Fibroblast of skin of scalp (primary cell): ENCODE data around the gene TSPAN14.
"Not testable (repeated sequence)": the region's sequence is repeated elsewhere in the genome, so short reads cannot be mapped to it uniquely, and the experiment has no call there.

Experiments
- DNase-seq: peaks from one replicate; pipeline ENCODE4 v3.0.0-alpha.2; 2013

The TSPAN14 gene

GRCh38 chr10:80528901-80529300, 74.8 kb downstream of the TSPAN14 start:
- DNase-seq = no peak

DNA sequence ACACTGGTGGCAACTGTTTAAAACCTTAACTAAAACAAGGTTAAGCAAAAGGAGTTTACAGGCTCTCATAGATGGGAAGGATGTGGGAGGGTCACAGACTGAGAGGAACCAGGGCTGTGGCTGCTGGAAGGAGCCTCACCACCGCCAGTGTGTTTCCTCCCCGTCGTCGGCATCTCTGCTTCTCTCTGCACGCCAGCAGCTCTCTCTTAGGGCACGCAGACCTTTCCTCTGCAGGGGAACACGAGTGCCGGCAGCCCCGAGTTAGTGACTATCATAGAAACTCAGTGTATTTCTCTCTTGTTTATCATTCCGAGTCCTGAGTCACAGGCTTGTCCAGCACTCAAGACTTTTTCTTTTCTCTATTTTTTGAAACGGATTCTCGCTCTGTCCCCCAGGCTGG, 75.5 kb downstream of the TSPAN14 start:
- DNase-seq = no peak

DNA sequence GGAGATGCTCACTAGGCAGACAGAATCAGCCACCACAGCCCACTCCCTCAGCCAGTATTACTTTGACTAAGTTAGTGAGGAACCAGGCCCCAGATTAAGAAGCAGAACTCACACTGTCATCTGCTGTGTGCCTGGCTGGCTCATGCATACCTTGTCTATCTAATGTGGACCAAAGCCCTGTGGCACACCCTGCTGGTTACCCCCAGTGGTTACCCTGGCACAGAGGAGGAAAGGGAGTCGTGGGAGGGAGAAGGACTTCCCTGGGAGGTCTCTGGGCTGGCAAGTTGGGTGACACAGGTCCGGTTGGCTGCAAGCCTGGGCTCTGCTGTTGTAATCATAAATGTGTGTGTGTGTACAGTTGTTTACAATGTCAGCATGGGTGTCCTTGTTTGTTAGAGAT, 76.1 kb downstream of the TSPAN14 start:
- DNase-seq = peak; percentile 19

DNA sequence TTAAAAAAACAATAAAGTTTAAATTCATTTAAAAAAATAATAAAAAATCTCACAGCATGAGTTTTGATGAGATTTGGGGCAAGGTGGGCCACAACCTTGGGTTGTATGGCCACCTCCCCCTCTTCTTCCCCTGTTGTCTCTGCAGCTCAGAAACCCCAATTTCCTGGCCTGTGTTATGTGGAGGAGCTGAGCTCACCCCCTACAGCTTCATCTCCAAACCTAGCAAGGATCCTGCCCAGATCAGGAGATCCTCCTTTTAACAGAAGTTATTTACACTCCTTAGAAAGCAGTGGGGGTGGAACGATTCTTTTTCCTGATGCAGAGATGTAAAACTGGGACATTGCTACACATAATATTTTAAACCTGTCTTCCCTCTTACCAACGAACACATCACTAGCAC, 76.7 kb downstream of the TSPAN14 start:
- DNase-seq = no peak

GRCh38 chr10:80532571-80532970, 78.5 kb downstream of the TSPAN14 start:
- no peak for DNase-seq

GRCh38 chr10:80534059-80534458, 79.9 kb downstream of the TSPAN14 start:
- DNase-seq = not testable (repeated sequence)

DNA sequence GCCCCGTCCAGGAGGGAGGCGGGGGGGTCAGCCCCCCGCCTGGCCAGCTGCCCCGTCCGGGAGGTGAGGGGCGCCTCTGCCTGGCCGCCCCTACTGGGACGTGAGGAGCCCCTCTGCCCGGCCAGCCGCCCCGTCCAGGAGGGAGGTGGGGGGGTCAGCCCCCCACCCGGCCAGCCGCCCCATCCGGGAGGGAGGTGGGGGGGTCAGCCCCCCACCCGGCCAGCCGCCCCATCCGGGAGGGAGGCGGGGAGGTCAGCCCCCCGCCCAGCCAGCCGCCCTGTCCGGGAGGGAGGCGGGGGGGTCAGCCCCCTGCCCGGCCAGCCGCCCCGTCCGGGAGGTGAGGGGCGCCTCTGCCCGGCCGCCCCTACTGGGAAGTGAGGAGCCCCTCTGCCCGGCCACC, 80.5 kb downstream of the TSPAN14 start:
- DNase-seq = not testable (repeated sequence)

GRCh38 chr10:80535671-80536360, 81.7 kb downstream of the TSPAN14 start:
- DNase-seq = peak; percentile 46

DNA sequence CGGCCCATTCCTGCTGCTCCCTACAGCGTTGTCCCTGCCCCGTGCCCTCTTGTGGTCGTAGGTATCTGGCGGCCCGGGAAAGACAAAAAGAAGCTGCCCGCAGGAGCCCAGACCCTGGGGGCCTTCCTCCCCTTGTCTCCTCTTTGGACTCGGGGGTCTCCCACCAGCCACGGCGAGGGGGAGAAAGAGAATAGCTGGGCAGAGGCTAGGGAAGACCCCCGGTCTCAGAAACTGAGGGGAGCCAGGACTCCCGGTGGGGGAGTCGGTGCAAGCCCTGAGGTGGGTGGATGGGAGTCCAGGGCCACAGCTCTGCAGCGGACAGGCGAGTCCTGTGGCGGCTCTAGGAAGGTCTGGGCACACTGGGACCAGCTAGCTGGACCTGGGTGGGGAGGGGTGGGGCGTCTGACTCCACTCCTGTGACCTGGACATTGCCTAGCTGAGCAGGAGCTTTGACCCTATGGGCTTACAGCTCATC, 82.3 kb downstream of the TSPAN14 start:
- no peak for DNase-seq

DNA sequence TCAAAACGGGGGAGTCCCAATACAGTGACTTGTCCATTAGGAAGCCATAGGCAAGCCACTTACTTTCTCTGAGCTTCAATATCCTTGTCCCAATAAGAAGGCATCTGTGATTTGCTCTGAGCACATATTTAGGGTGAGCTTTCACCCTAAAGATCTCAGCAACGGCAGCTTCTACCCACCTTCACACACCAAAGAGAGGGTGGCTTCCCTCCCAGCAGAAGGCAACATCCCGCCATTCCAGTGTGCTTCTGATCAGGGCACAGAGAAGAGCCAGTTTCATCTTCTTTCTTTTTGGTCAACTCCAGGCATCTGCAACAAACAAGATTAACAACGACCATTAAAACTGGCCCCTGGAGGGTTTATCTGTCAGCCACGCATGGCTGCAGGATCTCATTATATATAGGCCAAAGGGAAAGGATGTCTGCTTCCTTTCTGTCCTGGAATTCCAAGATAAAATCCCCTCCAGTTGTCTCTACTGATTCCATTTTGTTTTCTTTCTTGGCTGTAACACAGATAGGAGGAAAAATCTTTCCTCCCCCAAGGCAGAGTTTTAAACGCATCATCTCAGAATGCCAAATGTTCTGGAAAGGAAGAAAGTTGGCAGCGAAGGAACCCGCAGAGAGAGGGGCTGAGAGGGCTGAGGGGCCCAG, 83.1 kb downstream of the TSPAN14 start:
- DNase-seq = no peak

- DNase-seq = no peak
These were observed 83.8 kb downstream of the TSPAN14 start, which contains the start of gene SH2D4B for GRCh38 chr10:80537736-80538480. Gene SH2D4B (plus strand): TSS chr10:80537902. CDS start chr10:80538332, 430 bp downstream.

- DNase-seq = no peak
These were observed 84.5 kb downstream of the TSPAN14 start for GRCh38 chr10:80538481-80539185.

- no peak for DNase-seq
These were observed 85.4 kb downstream of the TSPAN14 start for GRCh38 chr10:80539421-80540031.

- no peak for DNase-seq
These were observed 86.0 kb downstream of the TSPAN14 start for GRCh38 chr10:80540136-80540535.

DNA sequence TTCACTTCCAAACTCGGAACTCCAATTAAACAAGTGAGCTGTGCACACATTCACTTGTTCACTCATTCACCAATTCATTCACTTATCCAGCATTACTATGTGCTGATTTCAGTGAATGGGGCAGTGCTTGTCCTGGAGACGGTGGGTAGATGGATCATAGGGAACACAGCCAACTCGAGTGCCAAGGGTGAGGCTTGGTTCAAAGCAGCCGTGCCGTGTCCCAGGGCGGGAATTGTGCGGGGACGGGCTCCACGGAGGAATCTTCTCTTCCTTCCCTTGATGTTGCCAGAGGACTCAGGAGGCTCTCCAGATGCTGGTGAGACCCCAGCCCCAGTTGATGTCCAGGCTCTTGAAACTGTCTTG, 86.5 kb downstream of the TSPAN14 start:
- no peak for DNase-seq

- DNase-seq = no peak
These were observed 87.1 kb downstream of the TSPAN14 start for GRCh38 chr10:80540981-80541750.

GRCh38 chr10:80542053-80542452, 87.9 kb downstream of the TSPAN14 start:
- no peak for DNase-seq

DNA sequence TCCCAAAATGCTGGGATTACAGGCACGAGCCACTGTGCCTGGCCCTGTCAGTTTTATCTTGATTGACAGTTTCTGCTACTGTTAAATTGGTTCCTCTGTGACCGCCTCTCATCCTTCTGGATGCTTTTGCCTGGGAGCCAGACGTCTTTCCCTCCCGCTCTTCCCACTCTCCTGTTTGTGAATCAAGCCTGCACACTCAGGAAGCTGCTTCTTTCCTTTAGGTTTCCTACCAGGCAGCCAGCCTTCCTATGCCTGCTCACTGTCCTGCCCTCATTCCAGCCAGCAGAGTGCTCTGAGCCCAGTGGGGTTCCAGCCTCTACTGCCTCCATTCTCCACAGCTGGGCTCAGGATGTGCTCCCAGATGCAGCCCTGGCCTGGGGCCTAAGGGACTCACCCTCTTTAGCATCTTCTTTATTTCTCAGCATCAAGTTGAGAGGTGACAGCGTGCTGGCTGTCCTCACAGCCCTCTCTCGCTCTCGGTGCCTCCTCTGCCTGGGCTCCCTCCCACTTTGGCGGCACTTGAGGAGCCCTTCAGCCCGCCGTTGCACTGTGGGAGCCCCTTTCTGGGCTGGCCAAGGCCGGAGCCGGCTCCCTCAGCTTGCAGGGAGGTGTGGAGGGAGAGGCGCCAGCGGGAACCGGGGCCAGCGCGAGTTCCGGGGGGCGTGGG, 88.7 kb downstream of the TSPAN14 start:
- DNase-seq = no peak

DNA sequence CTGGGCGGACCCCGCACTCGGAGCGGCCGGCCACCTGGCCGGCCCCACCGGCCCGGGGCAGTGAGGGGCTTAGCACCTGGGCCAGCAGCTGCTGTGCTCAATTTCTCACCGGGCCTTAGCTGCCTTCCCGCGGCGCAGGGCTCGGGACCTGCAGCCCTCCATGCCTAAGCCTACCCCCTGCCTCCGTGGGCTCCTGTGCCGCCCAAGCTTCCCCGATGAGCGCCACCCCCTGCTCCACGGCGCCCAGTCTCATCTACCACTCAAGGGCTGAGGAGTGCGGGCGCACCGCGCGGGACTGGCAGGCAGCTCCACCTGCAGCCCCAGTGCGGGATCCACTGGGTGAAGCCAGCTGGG, 89.2 kb downstream of the TSPAN14 start:
- DNase-seq = not testable (repeated sequence)

DNA sequence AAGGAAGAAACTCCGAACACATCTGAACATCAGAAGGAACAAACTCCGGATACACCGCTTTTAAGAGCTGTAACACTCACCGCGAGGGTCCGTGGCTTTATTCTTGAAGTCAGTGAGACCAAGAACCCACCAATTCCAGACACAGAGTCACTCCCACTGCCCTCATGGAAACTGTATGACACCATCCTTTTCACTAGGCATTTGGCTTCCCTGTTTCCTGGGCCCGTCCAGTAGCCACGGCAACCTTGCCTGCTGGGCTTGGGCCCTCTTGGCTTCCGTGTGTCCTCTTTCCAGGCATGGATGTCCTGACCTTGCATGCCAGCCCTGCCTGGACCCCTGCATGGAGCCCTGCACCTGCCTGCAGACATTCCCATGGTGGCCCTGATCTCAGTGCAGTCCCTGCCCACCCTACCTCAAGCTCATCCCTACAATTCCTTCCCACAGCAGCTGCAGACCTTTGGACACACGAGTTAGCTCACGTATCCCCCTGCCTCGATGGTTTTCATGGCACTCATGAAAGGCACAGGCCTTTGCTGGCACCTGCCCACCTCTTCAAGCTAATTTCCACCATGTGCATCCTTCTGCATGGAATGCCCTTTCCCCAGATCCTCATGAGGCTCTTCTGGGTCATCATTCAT, 90.3 kb downstream of the TSPAN14 start:
- no peak for DNase-seq
